ENCODE results near the gene PPBP.

Gene PPBP

GRCh38 chr4:73943555-73943954, 44.4 kb downstream of the PPBP start:
- TF ChIP-seq CTCF (IDR thresholded peaks at IDR 0.05; ENCODE audit: low read depth, low read length): no peak
- H3K4me3 ChIP-seq (ENCODE audit: low read depth, low read length): no peak overlapping the region

- TF ChIP-seq CTCF (IDR thresholded peaks at IDR 0.05; ENCODE audit: low read depth, low read length): no peak
- no peak overlapping the region for H3K4me3 ChIP-seq (ENCODE audit: low read depth, low read length)
Measured at GRCh38 chr4:73936969-73937368, 51.0 kb downstream of the PPBP start.

Data from WI38 (cell line).